Measurements from ENCODE around the gene FOXF1. TPM values are rescaled to one million over a fixed set of nuclear protein-coding genes. Genes with fewer than 3 reads are reported as not detected.

The FOXF1 gene
- total and polyA plus RNA-seq, 4 donors: 12.2 to 34.4 (median 19.1) TPM

DNA sequence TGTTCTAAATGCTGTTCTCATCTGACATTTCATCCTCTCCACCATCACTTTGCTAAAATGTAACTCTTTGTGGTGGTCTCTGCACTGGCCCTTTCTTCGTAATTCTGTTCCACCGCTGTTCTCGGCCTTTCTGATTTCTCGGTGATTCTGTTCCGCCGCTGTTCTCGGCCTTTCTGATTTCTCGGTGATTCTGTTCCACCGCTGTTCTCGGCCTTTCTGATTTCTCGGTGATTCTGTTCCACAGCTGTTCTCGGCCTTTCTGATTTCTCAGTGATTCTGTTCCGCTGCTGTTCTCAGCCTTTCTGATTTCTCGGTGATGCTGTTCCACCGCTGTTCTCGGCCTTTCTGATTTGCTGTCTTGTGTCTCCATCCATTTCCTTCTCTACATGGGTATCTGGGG lies 12.3 kb downstream of the FOXF1 start:
- Histone ChIP-seq H3K9me3 (ENCODE audit: control insufficient read depth in 4 of 4, insufficient read depth in 3 of 4, low read length in 3 of 4) (peaks cover 0 to 4% (median 0%) of the 10 kb centered on the region in 4 donors), H3K27ac (ENCODE audit: low read depth in 1 of 2, low read length in 1 of 2) (no peak overlapping the region), H3K4me3 (no peak overlapping the region), H3K27me3 (ENCODE audit: control insufficient read depth in 3 of 3, insufficient read depth in 3 of 3, low read length in 2 of 3) (peaks cover 3 to 14% (median 4%) of the 10 kb centered on the region in 3 donors), H3K36me3 (ENCODE audit: control insufficient read depth in 4 of 4, insufficient read depth in 4 of 4, low read length in 4 of 4) (no peaks in the 10 kb centered on the region), H3K4me1 (ENCODE audit: control insufficient read depth in 5 of 5, insufficient read depth in 5 of 5, low read length in 5 of 5) (peaks cover 0 to 19% (median 0%) of the 10 kb centered on the region in 5 donors), H3K9ac (ENCODE audit: insufficient read depth in 1 of 2, low read length in 2 of 2) (no peak overlapping the region)
- DNase-seq: no peak
- WGBS, 2 donors: 83 to 88% methylated on average over 16 of the region's 16 CpGs
- ATAC-seq (ENCODE audit: insufficient read depth, low FRiP score): no peak
- TF ChIP-seq, protein P1, sequence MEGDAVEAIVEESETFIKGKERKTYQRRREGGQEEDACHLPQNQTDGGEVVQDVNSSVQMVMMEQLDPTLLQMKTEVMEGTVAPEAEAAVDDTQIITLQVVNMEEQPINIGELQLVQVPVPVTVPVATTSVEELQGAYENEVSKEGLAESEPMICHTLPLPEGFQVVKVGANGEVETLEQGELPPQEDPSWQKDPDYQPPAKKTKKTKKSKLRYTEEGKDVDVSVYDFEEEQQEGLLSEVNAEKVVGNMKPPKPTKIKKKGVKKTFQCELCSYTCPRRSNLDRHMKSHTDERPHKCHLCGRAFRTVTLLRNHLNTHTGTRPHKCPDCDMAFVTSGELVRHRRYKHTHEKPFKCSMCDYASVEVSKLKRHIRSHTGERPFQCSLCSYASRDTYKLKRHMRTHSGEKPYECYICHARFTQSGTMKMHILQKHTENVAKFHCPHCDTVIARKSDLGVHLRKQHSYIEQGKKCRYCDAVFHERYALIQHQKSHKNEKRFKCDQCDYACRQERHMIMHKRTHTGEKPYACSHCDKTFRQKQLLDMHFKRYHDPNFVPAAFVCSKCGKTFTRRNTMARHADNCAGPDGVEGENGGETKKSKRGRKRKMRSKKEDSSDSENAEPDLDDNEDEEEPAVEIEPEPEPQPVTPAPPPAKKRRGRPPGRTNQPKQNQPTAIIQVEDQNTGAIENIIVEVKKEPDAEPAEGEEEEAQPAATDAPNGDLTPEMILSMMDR (IDR thresholded peaks at IDR 0.05; ENCODE audit: control extremely low read depth, extremely low read depth): no peak

DNA sequence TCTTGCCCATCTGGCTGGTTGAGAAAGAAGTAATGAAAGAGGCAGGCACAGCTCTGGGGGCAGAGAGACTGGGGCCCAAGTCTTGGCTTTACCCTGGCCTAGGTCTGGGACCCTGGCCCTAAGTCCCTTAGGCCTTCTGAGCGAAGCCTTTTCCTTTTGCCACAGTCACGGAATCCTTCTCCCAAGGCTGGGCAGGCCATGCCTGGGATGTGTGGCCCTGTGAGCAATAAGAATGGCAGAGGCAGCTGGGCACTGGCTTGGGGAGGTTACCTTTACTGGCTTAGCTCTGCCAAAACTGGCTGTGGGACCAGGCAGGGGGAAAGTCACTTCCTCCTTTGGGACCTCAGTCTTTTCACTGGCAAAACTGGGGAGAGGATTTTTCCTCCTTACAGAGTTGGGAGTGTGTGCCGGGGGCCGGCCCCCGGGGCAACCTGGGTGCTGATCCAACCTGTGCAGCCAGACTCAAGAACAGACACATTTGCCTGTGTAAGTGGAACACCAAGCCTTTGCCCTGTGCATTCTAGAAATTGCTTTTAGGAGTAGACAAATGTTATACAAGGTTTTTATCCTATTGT lies 12.9 kb downstream of the FOXF1 start:
- TF ChIP-seq, protein P1 (IDR thresholded peaks at IDR 0.05; ENCODE audit: control extremely low read depth, extremely low read depth): no peak
- H3K27ac ChIP-seq (ENCODE audit: low read depth in 1 of 2, low read length in 1 of 2): no peak overlapping the region
- H3K27me3 ChIP-seq (ENCODE audit: control insufficient read depth in 3 of 3, insufficient read depth in 3 of 3, low read length in 2 of 3): peaks cover 3 to 14% (median 4%) of the 10 kb centered on the region in 3 donors
- no peak for ATAC-seq (ENCODE audit: insufficient read depth, low FRiP score)
- WGBS, 2 donors: 72 to 80% methylated on average over 5 of the region's 5 CpGs
- H3K4me3 ChIP-seq: no peak overlapping the region
- no peak for DNase-seq
- no peak overlapping the region for H3K9ac ChIP-seq (ENCODE audit: insufficient read depth in 1 of 2, low read length in 2 of 2)
- peaks cover 0 to 15% (median 0%) of the 10 kb centered on the region in 5 donors for H3K4me1 ChIP-seq (ENCODE audit: control insufficient read depth in 5 of 5, insufficient read depth in 5 of 5, low read length in 5 of 5)
- no peaks in the 10 kb centered on the region for H3K36me3 ChIP-seq (ENCODE audit: control insufficient read depth in 4 of 4, insufficient read depth in 4 of 4, low read length in 4 of 4)
- H3K9me3 ChIP-seq (ENCODE audit: control insufficient read depth in 4 of 4, insufficient read depth in 3 of 4, low read length in 3 of 4): peaks cover 0 to 4% (median 0%) of the 10 kb centered on the region in 4 donors

DNA sequence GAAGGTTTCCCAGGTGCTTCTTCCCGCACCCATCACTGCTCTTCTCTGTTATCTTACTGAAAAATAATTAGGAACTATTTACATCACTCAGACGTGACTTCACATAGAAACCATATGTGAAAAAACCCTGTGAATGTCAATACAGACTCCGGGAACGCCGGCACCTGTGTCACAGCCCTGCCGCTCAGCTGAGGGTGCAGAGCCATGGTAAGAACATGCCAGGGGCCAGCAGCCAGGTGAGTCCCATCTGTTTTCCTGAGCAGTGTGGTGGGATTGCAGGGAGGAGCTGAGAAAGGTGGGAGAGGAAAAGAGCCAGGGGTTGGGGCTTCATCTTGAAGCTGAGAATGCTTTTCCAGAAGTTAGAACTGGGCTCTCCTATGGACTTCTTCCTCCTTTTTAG lies 13.7 kb downstream of the FOXF1 start:
- Histone ChIP-seq H3K9me3 (ENCODE audit: control insufficient read depth in 4 of 4, insufficient read depth in 3 of 4, low read length in 3 of 4) (peaks cover 0 to 4% (median 0%) of the 10 kb centered on the region in 4 donors), H3K9ac (ENCODE audit: insufficient read depth in 1 of 2, low read length in 2 of 2) (no peak overlapping the region), H3K36me3 (ENCODE audit: control insufficient read depth in 4 of 4, insufficient read depth in 4 of 4, low read length in 4 of 4) (no peaks in the 10 kb centered on the region), H3K27ac (ENCODE audit: low read depth in 1 of 2, low read length in 1 of 2) (no peak overlapping the region), H3K27me3 (ENCODE audit: control insufficient read depth in 3 of 3, insufficient read depth in 3 of 3, low read length in 2 of 3) (peaks cover 3 to 10% (median 4%) of the 10 kb centered on the region in 3 donors), H3K4me3 (no peak overlapping the region), H3K4me1 (ENCODE audit: control insufficient read depth in 5 of 5, insufficient read depth in 5 of 5, low read length in 5 of 5) (peaks cover 0 to 15% (median 0%) of the 10 kb centered on the region in 5 donors)
- ATAC-seq (ENCODE audit: insufficient read depth, low FRiP score): no peak
- TF ChIP-seq, protein P1 (IDR thresholded peaks at IDR 0.05; ENCODE audit: control extremely low read depth, extremely low read depth): no peak
- WGBS, 2 donors: 65 to 79% methylated on average over 6 of the region's 6 CpGs
- no peak for DNase-seq

Measured in lung (tissue), 12 donors.